PFSK-1 (cell line): ENCODE measurements around the gene OR6B3.

Source experiments
- FOXP2 ChIP-seq: optimal IDR thresholded peaks from 2 replicates; pipeline ENCODE3; 2011; ENCODE audit warnings: borderline replicate concordance, control low read depth, inconsistent platforms; ENCODE audit not compliant: insufficient read depth; ENCODE audit errors: extremely low read length, extremely low read depth
- POLR2AphosphoS5 ChIP-seq: IDR thresholded peaks from 2 replicates; pipeline ENCODE4 v1.6.1; 2012; ENCODE audit warnings: low read depth, mild to moderate bottlenecking, control low read depth, low read length, moderate library complexity
- SIN3A ChIP-seq: IDR thresholded peaks from 2 replicates; pipeline ENCODE4 v1.6.1; 2012; ENCODE audit warnings: mild to moderate bottlenecking, low read length, moderate library complexity, borderline replicate concordance; ENCODE audit not compliant: insufficient read depth
- TAF1 ChIP-seq: IDR thresholded peaks from 2 replicates; pipeline ENCODE4 v1.6.1; 2012; ENCODE audit warnings: low read length, control low read depth, borderline replicate concordance; ENCODE audit not compliant: insufficient read depth
- TF ChIP-seq, protein P1 (sequence below), 2 experiments: IDR thresholded peaks; 2 replicates each; pipeline versions ENCODE4 v1.6.1 to v1.8.0; 2011 to 2012; ENCODE audit warnings: low read depth in 2 of 2, low read length in 2 of 2, control low read depth in 1 of 2, inconsistent platforms in 1 of 2, mild to moderate bottlenecking in 1 of 2, moderate library complexity in 1 of 2; ENCODE audit not compliant: insufficient read depth in 1 of 2

Gene OR6B3

DNA sequence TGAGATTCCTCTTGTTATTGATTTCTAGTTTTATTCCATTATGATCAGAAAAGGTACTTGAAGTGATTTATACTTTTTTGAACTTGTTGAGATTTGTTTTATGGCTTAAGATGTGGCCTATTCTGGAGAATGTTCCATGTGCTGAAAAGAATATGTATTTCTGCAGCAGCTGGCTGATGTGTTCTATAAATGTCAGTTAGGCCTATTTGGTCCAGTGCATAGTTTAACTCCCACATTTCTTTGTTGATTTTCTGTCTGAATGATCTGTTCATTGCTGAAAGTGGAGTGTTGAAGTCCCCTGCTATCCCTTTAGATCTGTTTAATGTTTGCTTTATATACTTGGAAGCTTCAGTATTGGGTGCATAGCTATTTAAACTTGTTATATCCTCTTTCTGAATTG lies 16.0 kb downstream of the OR6B3 start:
- no peak for TF ChIP-seq SIN3A

GRCh38 chr2:240033330-240033678 lies 20.0 kb downstream of the OR6B3 start:
- TF ChIP-seq POLR2AphosphoS5 (no peak), SIN3A (no peak), TAF1 (no peak), FOXP2 (no peak)
- TF ChIP-seq, protein P1, sequence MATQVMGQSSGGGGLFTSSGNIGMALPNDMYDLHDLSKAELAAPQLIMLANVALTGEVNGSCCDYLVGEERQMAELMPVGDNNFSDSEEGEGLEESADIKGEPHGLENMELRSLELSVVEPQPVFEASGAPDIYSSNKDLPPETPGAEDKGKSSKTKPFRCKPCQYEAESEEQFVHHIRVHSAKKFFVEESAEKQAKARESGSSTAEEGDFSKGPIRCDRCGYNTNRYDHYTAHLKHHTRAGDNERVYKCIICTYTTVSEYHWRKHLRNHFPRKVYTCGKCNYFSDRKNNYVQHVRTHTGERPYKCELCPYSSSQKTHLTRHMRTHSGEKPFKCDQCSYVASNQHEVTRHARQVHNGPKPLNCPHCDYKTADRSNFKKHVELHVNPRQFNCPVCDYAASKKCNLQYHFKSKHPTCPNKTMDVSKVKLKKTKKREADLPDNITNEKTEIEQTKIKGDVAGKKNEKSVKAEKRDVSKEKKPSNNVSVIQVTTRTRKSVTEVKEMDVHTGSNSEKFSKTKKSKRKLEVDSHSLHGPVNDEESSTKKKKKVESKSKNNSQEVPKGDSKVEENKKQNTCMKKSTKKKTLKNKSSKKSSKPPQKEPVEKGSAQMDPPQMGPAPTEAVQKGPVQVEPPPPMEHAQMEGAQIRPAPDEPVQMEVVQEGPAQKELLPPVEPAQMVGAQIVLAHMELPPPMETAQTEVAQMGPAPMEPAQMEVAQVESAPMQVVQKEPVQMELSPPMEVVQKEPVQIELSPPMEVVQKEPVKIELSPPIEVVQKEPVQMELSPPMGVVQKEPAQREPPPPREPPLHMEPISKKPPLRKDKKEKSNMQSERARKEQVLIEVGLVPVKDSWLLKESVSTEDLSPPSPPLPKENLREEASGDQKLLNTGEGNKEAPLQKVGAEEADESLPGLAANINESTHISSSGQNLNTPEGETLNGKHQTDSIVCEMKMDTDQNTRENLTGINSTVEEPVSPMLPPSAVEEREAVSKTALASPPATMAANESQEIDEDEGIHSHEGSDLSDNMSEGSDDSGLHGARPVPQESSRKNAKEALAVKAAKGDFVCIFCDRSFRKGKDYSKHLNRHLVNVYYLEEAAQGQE (IDR thresholded peaks at IDR 0.05; ENCODE audit: insufficient read depth in 1 of 2, low read depth in 2 of 2, low read length in 2 of 2): no peak

DNA sequence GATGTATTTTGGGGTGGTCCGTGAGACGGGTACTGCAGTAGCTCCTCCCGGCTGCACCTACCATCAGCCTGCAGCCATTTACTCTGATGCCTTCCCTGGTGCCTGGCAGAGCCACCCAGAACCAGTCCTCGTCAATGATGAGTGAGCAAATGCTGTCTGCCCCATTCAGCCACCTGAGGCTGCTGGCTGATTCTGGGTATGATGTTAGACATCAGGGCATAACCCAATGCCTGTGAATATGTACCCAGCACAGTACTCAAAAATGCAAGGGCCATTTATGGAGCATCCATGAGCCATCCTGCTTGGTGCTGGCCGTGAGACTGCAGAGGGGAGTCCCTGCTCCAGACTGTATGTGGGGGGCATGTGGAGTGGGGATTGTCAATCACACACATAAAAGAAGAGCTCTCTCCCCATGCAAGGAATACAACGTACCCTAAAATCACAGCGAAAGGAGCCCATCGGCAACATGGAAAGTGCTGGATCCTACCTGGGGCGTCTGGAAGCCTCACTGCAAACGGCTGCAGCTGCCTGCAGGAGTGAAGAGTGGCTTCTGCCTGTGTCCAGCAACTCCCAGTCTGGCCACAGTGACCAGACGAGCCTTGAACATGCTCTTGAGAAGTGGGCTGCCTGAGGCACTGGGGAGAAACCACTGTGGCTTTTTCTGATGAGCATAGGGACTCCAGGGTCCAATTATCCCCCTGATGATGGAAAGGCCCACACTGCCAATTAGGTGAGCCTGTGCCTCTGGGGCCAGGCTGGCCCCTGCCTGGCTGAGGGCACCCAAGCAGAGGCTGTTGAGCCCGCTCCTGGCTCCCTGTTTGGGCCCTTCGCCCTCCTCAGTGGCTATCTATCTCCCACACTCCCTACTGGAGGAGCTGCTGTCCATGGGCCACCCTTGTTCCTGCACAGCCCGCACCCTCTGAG lies 20.7 kb downstream of the OR6B3 start:
- TF ChIP-seq SIN3A: no peak
- no peak for TF ChIP-seq FOXP2
- no peak for TF ChIP-seq TAF1
- TF ChIP-seq, protein P1 (IDR thresholded peaks at IDR 0.05; ENCODE audit: insufficient read depth in 1 of 2, low read depth in 2 of 2, low read length in 2 of 2): no peak
- no peak for TF ChIP-seq POLR2AphosphoS5

- TF ChIP-seq, protein P1 (IDR thresholded peaks at IDR 0.05; ENCODE audit: insufficient read depth in 1 of 2, low read depth in 2 of 2, low read length in 2 of 2): no peak
- TF ChIP-seq SIN3A (no peak), POLR2AphosphoS5 (no peak), FOXP2 (no peak), TAF1 (no peak)
Observed at GRCh38 chr2:240030379-240031094, 22.8 kb downstream of the OR6B3 start, which contains the start of gene OR6B2. Gene OR6B2 (minus strand): TSS chr2:240030429. CDS start chr2:240030429, 0 bp downstream.

DNA sequence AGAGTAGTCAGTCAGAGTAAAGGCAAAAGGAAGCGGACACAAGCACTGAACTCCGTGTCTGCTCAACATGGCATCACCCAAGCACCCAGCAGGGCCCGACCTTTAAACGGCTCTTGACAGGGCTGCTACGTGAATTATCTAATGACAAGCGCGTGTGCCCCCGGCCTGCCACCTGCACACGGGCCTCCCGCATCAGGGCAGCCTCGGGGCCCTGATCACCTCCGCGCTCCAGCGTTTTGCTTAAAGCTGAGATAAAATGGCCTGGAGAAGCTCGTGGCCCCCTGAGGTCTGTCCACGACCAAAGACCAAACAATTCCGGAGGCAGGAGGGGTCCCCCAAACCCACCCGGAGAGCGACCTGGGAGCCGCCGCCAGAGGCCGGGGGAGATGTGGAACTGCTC lies 28.6 kb downstream of the OR6B3 start:
- TF ChIP-seq POLR2AphosphoS5: no peak
- TF ChIP-seq FOXP2: no peak
- no peak for TF ChIP-seq SIN3A
- no peak for TF ChIP-seq TAF1
- TF ChIP-seq, protein P1 (IDR thresholded peaks at IDR 0.05; ENCODE audit: insufficient read depth in 1 of 2, low read depth in 2 of 2, low read length in 2 of 2): no peak
